HG02588 (cell line): ENCODE data around the gene FAM174C.
A peak's percentile ranks its signal among the peaks of the same experiment; 100 is the strongest.
"Not testable (repeated sequence)": the region's sequence is repeated elsewhere in the genome, so short reads cannot be mapped to it uniquely, and the experiment has no call there.

Experiments used
- ATAC-seq: cut with Tn5 transposase; IDR thresholded peaks from one replicate; pipeline ENCODE4 v1.9.1; 2021; ENCODE audit warnings: mild to moderate bottlenecking, moderate library complexity; ENCODE audit not compliant: unreplicated experiment

Gene FAM174C

DNA sequence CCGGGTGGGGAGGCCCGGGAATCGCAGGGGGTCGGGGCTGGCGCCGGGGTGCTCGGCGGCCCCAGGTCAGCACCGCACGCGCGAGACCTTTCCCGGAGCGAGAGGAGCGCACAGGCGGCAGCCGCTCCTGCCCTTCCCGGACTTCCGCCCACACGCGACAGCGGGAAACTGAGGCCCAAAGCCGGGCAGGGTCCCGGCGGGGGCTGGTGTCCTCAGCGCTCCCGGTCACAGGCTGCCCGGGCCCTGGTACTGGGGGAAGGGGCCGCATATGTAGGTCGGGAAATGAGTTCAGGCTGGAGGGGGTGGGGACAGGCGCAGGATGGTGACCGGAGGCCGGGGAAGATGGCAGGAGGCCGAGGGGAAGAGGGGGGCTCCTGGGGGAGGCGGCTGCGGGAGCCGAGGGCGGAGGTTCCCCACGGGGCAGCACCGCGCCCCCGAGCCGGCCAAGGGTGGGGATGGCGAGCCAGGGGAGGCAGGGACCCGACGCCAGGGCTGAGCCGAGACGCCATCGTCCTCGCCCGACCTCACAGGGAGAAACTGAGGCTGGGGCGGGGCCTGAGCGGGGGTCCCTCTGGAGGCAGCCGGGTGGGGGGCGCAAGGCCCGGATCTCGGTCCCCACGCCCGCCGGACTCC lies 38.2 kb upstream of the FAM174C start:
- ATAC-seq = no peak

DNA sequence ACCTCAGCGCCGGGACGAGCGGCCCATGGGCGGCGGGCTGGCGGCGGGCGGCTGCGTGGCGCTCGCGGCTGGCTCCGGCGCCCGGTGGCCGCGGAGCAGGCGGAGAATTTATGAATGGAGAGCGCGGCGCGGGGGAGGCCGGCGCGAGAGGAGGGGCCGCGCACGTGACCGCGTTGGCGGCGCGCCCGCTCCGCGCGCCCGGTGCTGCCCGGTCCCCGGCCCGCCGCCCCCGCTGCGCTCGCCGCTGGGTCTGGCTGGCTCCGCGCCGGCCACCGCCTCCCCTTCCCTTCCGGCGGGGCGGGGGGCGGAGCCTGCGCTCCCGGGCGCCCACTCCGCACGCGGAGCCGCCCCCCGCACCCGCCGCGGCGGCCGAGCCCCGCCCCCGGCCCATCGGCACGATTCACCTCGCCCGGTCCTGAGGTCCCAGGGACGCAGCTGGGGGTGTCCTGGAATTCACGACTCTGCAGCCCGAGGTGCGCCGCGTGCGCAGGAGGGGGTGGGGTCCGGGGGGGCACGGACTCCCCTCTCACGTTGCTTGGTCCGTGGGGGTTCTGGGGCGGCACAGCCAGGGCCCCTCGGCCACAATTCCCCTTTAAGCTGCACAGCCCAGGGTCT lies 37.5 kb upstream of the FAM174C start, which contains the start of gene CBARP:
CBARP (minus strand) TSS at position 252 of the 615 bp plus-strand sequence. CDS start 1,905 bp downstream, outside the sequence.
- no peak for ATAC-seq

DNA sequence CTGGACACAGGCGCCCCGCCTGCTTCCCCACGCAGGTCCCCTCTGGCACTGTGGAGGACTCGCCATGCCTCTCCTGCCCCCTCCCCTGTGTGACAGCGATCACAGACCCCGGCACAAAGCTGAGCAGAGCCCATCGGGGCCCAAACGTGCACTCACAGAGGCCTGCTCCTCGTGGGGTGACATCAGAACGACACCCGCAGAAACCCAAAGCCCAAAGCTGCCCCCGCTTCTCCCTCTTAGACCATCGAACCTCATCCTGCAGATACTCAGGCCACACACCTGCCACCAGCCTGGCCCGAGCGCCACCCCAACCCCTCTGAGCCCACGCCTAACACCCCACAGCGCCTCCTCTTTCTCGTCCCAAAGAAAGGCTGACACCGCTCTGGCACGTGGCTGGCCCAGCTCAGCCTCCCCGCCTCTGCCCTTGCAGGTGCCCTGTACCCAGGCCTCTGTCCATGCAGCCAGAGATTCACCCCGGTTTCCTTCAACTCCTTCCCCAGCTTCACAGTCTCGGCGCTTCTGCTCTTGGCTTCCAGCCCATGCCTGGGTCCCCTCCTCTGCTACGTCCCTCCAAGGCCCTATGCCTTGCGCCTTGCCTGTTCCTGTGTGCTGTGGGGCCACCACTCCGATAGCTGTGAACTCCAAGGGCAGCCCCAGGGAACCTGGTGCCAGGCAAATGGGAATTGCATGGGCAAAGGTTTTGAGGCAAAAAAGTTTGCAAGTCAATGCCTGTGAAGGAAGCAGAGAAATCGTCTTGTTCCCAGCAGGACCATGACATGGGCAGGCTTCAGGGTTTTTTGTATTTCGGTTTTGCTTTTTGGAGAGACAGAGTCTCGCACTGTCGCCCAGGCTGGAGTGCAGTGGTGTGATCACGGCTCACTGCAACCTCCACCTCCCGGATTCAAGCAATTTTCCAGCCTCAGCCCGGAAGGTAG lies 36.7 kb upstream of the FAM174C start:
- no peak for ATAC-seq

DNA sequence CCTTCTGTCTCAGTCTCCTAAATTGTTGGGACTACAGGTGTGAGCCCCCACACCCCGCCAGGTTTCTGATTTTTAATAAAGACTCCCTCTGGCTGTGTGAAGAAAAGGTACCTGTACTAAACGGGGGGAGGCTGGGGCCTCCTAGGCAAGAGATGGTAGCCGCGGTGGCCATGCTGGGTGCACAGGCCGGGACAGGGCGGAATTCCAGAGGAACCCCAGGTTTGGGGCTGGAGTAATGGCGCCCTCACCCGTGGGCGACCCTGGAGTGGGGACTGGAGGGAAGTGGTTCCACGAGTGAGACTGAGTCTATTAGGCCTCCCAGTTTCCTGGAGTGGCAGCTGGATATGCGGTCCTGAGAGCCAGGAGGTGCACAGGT lies 35.9 kb upstream of the FAM174C start:
- ATAC-seq = no peak

DNA sequence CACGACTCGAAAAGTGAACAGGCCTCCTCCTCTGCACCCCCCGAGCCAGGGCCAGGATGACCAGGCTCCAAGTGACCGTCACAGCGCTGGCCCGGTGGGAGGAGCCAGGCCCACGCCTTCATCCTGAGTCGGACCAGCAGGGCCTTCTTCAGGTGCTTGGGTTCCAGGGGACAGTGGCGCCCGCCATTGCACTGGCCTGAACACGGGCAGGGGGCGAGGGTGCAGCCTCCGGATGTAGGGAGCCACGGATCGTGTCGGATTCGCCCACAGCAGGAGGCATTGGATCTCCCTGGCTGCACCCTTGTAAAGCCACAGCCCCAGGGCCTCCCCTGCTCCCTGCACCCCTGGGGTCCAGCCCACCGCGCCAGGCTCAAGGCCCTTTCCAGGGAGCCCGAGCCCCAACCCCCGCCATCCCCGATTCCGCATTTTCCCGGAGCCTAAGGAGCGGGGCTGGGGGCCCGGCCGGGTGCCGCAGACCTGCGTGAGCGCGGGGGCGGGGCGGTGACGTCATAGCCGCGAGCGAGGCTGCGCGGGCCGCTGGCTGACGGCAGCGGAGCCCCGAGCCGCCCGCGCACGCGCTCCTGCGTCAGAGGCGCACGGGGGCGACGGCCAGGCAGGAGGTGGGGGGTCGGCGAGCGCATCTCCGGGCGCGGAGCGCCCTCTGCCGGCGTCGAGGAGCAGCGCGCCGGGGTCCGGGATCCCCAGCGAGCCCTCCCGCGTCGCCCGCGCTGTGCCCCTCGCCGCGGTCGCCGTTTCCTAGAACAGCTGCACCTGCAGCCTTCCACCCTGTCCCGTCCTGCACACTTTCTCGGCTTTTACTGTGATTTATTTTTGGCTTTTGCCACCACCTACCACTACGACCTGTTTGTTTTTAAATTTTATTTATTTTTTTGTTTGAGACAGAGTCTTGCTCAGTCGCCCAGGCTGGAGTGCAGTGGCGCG lies 35.3 kb upstream of the FAM174C start:
- no peak for ATAC-seq

DNA sequence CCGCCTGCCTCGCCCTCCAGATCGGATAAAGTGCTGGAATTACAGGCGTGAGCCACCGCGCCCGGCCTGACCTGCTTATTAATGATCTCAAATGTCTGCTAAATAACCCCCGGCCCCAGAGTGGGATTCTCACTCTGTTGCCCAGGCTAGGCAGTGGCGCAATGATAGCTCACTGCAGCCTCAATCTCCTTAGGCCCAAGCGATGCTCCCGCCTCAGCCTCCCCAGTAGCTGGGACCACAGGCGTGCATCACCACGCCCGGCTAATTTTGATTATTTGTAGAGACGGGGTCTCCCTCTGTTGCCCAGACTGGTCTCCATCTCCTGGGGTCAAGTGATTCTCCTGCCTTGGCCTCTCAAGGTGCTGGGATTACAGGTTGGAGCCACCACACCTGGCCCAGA lies 34.4 kb upstream of the FAM174C start:
- ATAC-seq = no peak

DNA sequence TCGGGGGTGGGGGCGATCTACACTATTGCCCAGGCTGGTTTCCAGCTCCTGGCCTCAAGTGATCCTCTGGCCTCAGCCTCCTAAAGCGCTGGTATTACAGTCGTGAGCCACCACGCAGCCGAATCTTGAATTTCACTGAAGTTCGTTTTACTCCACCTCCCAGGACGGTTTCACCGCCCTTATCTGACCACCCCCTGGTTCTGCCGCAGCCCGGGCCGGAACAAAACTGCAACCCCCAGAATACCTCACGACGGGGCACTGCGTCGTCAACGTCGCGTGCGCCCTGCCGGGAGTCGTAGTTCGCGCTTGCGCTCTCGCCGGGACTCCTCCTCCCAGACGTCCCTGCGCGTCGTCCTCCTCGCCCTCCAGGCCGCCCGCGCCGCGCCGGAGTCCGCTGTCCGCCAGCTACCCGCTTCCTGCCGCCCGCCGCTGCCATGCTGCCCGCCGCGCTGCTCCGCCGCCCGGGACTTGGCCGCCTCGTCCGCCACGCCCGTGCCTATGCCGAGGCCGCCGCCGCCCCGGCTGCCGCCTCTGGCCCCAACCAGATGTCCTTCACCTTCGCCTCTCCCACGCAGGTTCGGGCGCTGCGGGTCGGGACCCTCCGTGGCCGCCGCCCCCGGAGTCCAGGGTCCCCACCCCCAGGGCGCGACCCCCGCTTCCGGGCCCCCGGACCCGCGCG lies 33.8 kb upstream of the FAM174C start, which contains the start of gene ATP5F1D:
ATP5F1D (plus strand) TSS at position 335 of the 679 bp plus-strand sequence; CDS start at position 435, 100 bp downstream.
- peak; percentile 36 for ATAC-seq

DNA sequence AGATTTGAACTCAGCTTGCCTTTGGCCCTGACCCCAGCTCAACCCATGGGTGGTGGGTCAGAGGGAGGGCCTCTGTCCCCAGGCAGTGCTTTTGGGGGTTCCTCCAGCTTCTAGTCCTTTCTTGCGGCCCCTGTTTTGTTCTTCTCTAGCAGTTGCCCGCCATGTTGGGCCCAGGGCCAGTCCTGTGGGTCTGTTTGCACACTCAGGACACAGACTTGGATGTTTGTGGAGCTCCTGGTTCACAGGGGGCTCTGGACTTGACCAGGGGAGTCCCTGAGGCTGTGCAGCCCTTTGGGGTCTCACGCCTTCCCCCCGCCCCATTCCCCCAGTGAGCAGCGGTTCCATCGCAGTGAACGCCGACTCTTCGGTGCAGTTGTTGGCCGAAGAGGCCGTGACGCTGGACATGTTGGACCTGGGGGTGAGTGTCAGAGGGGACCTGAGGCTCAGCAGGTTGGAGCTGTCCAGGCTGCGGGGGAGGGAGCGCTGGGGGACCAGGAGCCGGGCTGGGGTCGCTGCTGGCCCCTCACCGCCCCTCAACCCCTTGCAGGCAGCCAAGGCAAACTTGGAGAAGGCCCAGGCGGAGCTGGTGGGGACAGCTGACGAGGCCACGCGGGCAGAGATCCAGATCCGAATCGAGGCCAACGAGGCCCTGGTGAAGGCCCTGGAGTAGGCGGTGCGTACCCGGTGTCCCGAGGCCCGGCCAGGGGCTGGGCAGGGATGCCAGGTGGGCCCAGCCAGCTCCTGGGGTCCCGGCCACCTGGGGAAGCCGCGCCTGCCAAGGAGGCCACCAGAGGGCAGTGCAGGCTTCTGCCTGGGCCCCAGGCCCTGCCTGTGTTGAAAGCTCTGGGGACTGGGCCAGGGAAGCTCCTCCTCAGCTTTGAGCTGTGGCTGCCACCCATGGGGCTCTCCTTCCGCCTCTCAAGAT lies 31.3 kb upstream of the FAM174C start:
- ATAC-seq = no peak

DNA sequence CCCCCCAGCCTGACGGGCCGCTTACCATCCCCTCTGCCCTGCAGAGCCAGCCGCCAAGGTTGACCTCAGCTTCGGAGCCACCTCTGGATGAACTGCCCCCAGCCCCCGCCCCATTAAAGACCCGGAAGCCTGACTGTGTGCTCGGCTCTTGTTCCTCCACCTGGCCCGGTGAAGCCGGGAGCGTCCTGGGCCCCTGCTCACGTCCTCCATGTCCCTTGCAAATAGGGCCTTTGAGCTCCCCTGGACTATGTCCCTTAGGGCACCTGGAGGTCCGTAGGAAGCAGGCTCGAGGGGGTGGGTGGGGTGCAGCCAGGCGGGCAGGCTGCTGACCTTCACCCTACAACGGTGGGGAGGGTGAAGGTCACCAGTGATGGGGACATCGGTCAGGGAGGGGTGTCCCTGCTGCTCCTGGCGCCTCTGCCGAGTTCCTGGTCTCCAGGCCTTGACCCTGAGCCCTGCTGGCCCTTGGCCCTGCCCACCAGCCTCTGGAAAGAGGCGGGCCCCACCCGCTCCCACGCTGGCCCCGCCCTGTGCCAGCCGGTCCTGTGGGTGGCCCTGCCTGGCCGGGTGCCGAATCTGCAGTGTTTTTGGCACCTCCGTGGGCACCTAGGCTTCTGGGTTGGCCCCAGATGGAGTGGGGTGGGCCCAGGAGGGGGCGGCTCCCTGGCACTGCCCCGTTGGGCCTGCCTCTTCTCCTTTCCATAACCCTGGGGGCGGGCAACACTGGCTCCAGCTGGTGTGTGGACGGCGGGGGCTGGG lies 30.5 kb upstream of the FAM174C start:
- ATAC-seq = no peak

DNA sequence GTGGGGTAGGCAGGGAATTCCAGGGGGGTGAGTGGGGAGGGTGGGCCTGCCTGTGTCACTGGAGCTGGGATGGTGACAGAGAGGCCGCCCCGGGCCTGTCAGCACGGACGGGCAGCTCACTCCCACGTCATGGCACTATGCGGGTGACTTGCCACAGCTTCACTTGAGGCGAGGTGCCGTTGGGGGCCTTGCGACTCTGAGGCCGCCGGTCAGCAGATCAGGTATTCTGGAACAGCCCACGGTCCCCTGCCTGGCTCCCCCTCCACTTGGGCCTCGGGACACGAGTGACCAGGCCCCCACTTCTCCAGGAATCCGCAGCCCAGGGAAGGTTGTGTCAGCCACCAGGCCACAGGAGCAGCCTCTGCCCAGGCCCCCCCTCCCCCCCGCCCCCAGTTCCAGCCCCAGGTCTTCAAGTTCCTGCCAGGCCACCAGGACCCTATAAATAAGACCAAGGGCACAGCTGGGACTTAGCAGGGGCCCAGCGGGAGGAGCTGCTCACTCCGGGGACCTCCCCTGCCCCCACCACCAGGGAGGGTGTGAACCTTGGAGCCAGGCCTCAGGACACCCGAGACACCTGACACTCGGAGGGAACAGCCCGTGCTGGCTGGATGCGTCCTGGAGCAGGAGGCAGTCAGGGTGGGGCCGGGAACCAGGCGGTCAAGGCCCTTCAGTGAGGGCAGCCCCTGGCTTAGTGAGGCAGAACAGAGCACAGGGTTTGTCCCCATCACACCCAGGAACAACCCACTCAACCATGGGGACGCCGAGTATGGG lies 29.7 kb upstream of the FAM174C start:
- ATAC-seq = no peak

DNA sequence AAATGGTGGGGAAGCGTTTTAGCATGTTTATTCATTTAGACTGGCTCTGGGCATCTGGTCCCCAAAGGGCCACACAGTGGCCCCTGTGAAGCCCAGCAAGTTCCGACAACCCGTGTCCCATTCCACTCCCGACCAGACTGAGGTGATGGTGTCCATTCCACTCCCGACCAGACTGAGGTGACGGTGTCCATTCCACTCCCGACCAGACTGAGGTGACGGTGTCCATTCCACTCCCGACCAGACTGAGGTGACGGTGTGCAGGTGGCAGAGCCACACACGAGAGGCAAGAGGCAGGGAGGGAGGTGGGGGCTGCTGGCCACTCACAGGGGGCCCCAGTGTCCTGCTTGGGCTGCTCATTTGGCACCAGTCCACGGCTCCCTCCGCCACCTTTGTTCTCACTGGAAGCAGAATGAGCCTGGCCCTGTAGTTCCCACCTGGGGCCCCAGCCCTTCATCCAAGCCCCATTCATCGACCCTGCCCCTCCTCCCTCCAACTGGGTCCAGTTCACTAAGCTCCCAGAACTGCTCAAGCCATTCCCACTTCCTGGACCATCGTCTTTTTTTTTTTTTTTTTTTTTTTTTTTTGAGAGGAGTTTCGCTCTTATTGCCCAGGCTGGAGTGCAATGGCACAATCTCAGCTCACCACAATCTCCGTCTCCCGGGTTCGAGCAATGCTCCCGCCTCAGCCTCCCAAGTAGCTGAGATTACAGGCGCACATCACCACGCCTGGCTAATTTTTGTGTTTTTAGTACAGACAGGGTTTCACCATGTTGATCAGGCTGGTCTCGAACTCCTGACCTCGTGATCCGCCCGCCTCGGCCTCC lies 28.9 kb upstream of the FAM174C start:
- ATAC-seq = not testable (repeated sequence)

DNA sequence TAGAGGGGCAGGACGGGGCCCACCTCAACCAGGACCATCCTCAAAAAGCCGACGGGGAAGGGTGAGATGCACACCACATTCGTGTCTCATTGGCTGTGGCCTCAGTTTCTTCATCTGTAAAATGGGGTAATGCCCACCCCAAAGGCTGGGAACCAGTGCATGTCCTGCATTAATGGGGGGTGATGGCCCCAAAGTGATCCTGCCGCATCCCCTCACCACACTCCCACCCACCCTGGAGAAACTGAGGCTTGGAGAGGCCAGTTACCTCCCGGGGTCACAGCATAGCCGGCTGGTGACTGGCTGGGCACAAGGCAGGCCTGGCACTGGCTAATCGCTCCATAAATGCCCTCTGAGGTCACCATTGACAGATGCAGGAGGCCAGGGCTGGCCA lies 27.6 kb upstream of the FAM174C start:
- no peak for ATAC-seq

DNA sequence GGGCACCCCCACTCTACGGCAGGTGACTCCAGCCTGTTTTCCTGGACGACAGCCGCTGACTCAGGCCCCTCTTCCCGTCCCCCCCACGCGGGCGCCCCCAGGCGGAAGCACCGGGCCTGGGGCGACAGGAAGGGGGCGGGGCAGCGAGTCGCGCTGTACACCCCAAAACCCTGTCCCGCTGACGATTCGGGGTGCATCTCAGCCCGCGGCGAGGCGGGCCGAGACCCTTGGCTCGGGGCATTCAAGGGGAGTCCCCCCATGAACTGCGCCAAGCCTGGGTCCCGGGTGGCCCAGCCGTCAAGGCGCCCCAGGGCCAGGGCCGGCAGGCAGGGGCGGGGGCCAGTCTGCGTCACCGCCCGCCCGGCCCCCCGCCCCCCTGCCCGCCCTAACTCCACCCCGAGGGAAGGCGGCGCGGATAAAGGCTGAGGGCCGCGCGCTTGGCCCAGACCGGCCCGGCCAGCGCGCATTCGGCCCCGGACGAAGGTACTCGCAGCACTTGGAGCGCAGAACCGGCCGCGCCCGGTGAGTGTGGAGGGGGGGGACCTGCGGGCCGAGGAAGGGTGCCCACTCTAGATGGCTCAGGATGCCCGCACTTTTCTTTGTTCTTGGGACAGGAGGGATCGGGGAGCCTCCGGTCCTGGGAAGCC lies 27.1 kb upstream of the FAM174C start, which contains the start of gene MIDN:
MIDN (plus strand) TSS at position 445 of the 647 bp plus-strand sequence. CDS start 1,714 bp downstream, outside the sequence.
- peak; percentile 7 for ATAC-seq

DNA sequence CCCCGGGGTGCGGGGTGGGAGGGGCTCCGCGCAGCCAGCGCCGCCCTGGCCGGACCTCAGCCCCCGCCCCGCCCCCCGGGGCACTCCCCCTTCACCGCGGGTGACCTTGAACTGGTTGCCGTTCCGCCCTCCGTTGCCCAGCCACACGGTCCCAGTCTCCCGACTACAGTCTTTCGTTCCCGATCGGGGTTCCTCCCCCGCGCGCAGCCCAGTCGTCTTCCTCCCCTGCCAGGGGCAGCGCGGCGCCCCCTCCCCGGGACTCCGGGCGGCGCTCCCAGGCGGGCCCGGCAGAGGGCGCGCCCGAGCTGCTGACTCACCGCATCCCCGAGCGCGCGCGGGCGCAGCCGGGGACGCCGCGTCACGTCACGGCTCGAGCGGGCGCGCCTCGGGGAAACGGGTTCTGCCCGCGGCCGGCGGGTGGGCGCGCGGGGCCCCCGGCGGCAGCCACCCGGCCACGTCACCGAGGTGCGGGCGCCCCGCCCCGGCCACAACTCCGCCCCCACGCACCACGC lies 26.5 kb upstream of the FAM174C start:
- ATAC-seq = peak; percentile 29

DNA sequence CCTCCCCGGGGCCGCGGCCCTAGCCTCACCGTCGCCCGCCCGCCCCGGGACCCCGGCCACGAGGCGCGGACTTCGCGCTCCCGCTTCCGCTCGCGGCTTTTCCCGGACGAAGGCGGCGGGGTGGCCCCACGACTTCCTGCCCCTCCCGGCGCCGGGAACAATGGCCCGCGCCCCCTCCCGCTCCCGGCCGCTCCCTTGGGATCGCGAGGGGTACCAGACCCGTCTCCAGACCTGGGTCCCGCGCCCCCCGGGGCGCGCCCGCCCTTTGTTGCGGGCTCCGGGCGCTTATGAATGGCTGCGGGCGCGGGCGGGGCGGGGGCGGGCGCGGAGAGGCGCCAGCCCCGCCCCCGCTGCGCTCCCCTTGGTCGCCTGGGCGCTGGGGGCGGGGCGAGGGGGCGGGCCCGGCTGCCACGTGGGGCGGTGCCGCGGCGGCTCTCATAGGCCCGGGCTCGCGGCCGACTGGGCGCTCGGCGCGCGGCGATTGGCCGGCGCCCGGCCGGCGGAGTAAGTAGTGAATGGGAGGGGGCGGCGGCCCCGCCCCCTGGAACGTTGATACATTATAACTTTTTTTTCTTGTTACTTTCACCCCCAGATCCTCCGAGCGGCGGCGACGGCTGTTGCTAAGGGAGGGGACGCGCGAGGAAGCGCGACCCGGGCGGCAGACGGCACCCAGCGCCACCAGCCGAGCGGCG lies 25.9 kb upstream of the FAM174C start:
- peak; percentile 42 for ATAC-seq
